ENCODE data around the gene BMI1.

Gene BMI1

GRCh38 chr10:22368981-22369380 is 48.1 kb downstream of the BMI1 start:
- DNase-seq, result no peak

- no peak for DNase-seq
These were observed 48.7 kb downstream of the BMI1 start for GRCh38 chr10:22369434-22370072.

- DNase-seq, result no peak
These were observed 49.4 kb downstream of the BMI1 start for GRCh38 chr10:22370320-22370719.

GRCh38 chr10:22372298-22372697 is 51.4 kb downstream of the BMI1 start:
- DNase-seq, result no peak

- DNase-seq, result no peak
These were observed 52.0 kb downstream of the BMI1 start for GRCh38 chr10:22372917-22373316.

GRCh38 chr10:22374489-22375126 is 53.7 kb downstream of the BMI1 start:
- DNase-seq, result no peak

GRCh38 chr10:22379059-22379458 is 58.2 kb downstream of the BMI1 start:
- DNase-seq, result no peak
